Measurements from ENCODE around the gene CD19. TPM values are rescaled to one million over a fixed set of nuclear protein-coding genes. Genes with fewer than 3 reads are reported as not detected.

CD19 gene
- total RNA-seq (1 to 10 TPM in 2 of 9 donors, under 1 TPM in 5, not detected in 2; 0.32 to 1.8 (median 0.51) TPM), polyA plus RNA-seq (under 1 TPM; 0.26 to 0.88 (median 0.40) TPM)
- long read RNA-seq, donor 1: 0 reads
- long read RNA-seq, donor 2: 0 reads
- long read RNA-seq, donor 3: 0 reads
- long read RNA-seq, donor 4: 0 reads
- long read RNA-seq, donor 5, partial matches to known transcripts: 0 of 1 reads
- long read RNA-seq, donor 5, other reads (novel, unspliced or antisense): 1 of 1 reads
- long read RNA-seq, donor 6: 0 reads
- long read RNA-seq, donor 7: 0 reads
- long read RNA-seq, donor 8: 0 reads
- long read RNA-seq, donor 9: 0 reads
- long read RNA-seq, donor 10: 0 reads

GRCh38 chr16:28931801-28932225 lies at the start of gene CD19:
Gene CD19 (plus strand): TSS chr16:28931971. CDS start chr16:28932001, 30 bp downstream.
- no peak for DNase-seq
- no peaks in the 10 kb centered on the region for H3K4me1 ChIP-seq (replicated peaks in 1 of 2)
- TF ChIP-seq CTCF (IDR thresholded peaks at IDR 0.05): no peak
- TF ChIP-seq POLR2A (IDR thresholded peaks at IDR 0.05): no peak
- intact Hi-C loops (cut with DNase I): loop anchor here in 1 of 2 donors (5.0 kb wide), 1 partner anchor 65 kb away; no protein-coding TSS in a partner anchor
- H3K27me3 ChIP-seq: no peaks in the 10 kb centered on the region
- no peak within 1 kb of the TSS for H3K4me3 ChIP-seq
- H3K36me3 ChIP-seq (replicated peaks in 1 of 2): no peaks in the 10 kb centered on the region
- H3K9me3 ChIP-seq (replicated peaks in 1 of 3): no peaks in the 10 kb centered on the region
- 86 to 94% (median 89%) methylated on average over 10 of the region's 10 CpGs for WGBS, 4 donors
- no peak within 1 kb of the TSS for H3K27ac ChIP-seq

GRCh38 chr16:28882551-28883160 lies 49.1 kb upstream of the CD19 start:
- Histone ChIP-seq H3K27me3 (no peaks in the 10 kb centered on the region), H3K27ac (no peak overlapping the region), H3K36me3 (replicated peaks in 1 of 2) (no peaks in the 10 kb centered on the region), H3K9me3 (replicated peaks in 1 of 3) (no peaks in the 10 kb centered on the region), H3K4me3 (no peak overlapping the region), H3K4me1 (replicated peaks in 1 of 2) (peaks cover 9 to 11% of the 10 kb centered on the region in 2 donors)
- no peak for DNase-seq
- TF ChIP-seq CTCF (IDR thresholded peaks at IDR 0.05): no peak
- TF ChIP-seq POLR2A (IDR thresholded peaks at IDR 0.05): no peak
- intact Hi-C loops (cut with DNase I): no loop called here
- WGBS, 4 donors: 41 to 59% (median 50%) methylated on average over 12 to 24 of the region's 24 CpGs

GRCh38 chr16:28883221-28883996 lies 48.4 kb upstream of the CD19 start:
- Histone ChIP-seq H3K27ac (no peak overlapping the region), H3K36me3 (replicated peaks in 1 of 2) (no peaks in the 10 kb centered on the region), H3K9me3 (replicated peaks in 1 of 3) (no peaks in the 10 kb centered on the region), H3K27me3 (no peaks in the 10 kb centered on the region), H3K4me1 (replicated peaks in 1 of 2) (peaks cover 9 to 11% of the 10 kb centered on the region in 2 donors), H3K4me3 (no peak overlapping the region)
- WGBS, 4 donors: 60 to 72% (median 67%) methylated on average over 24 to 25 of the region's 25 CpGs
- no peak for DNase-seq
- TF ChIP-seq POLR2A (IDR thresholded peaks at IDR 0.05) (no peak), CTCF (IDR thresholded peaks at IDR 0.05) (no peak)
- intact Hi-C loops (cut with DNase I): no loop called here

- Histone ChIP-seq H3K36me3 (replicated peaks in 1 of 2) (no peaks in the 10 kb centered on the region), H3K9me3 (replicated peaks in 1 of 3) (no peaks in the 10 kb centered on the region), H3K4me1 (replicated peaks in 1 of 2) (peaks cover 9 to 11% of the 10 kb centered on the region in 2 donors), H3K4me3 (no peak overlapping the region), H3K27ac (no peak overlapping the region), H3K27me3 (no peaks in the 10 kb centered on the region)
- DNase-seq: no peak
- TF ChIP-seq CTCF (IDR thresholded peaks at IDR 0.05) (no peak), POLR2A (IDR thresholded peaks at IDR 0.05) (no peak)
- intact Hi-C loops (cut with DNase I): no loop called here
- WGBS, 4 donors: 88 to 96% (median 90%) methylated on average over 5 to 6 of the region's 6 CpGs
Observed at GRCh38 chr16:28884045-28884444, 47.7 kb upstream of the CD19 start.

Data from adrenal gland (tissue), 19 donors.